Activated CD4-positive, alpha-beta T cell treated with anti-CD3 and anti-CD28 coated beads, Interleukin-2, amount 50 U/mL, for 24 hours (primary cell): ENCODE results near the gene RFX3.

Source experiments
- DNase-seq, 2 donors: peaks; one replicate each; pipeline ENCODE4 v3.0.0-alpha.2; 2020; ENCODE audit warnings: low read depth in 1 of 2, low spot score in 1 of 2

RFX3 gene

DNA sequence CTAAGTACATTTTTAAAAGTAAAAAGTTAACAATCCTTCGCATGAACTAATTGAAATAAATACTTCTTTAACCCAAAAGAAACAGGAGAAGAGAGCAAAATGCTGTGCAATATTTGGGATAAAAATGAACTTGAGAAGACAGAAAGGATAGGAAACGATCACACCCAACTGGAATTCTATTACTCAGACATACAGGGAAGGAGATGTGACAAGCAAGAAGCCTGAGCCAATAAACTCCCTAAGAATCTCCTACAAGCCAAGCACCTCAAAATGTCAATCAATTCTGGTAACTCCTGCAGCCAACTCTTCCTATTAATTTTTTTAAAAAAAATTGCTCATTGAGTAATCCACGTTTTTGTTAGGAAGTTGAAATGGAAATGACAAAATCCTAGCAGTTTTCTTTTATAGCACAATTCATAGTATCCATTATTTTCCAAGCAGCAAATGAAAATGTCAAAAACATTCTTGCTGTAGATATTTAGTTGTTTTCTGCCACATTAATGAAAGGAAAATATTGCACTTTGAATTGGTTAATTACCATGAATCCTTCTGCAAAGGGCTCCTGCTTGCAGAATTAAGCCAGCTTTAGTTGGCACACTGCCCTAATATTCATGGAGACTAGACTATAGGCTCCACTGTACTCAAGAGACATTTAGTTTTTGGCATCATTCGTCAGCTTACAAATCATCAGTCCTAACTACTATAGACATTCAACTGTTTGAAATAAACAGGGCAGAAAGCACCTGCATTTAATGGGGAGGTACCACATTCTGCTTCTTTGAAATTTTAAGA, 89.0 kb downstream of the RFX3 start:
- no peak for DNase-seq

DNA sequence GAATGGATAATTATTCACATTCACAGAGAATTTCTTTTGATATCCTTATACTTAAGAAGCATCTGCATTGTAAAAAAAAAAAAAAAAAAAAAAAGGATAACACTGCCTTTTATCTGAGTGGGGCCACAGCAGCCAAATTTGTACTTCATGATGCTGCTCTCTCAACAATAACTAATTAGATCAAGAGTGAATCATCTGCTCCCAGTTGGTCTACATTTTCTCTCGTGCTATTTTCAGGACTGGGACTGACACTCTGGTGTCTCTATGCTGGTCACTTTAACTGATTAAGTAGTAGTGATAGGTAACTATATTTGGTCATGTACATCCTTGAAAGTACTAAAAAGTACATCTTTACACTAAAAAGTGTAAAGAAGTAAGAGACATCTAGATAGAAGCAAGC, 90.1 kb downstream of the RFX3 start:
- DNase-seq, result no peak

GRCh38 chr9:3434594-3434993, 91.2 kb downstream of the RFX3 start:
- DNase-seq, result no peak

DNA sequence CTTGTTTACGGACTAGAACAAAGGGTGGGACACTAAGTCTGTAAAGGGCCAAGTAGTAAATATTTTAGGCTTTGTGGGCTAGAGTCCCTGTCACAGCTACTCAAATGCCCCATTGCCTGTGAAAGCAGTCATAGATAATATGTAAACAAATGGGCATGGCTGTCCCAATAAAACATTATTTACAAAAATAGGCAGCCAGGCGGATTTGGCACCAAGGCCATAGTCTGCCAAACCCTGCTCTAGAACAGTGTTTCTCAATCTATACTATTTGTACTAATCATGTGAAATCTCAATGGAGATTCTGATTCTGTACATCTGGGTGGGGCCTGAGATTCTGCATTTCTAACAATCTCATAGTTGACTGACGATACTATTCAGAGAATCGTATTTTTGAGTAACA, 92.0 kb downstream of the RFX3 start:
- no peak for DNase-seq

DNA sequence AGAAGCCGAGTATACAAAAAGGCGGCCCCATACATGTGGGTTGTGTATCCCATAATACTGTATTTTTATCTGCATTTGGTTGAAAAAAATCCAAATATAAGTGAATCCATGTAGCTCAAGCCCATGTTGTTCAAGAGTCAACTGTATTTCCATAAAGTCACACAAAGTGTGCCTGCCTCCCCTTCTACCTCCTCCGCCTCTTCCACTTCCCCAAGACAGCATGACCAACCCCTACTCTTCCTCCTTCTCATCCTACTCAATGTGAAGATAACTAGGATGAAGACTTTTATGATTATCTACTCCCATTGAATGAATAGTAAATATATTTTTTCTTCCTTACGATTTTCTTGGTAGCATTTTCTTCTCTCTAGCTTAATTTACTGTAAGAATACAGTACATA, 92.7 kb downstream of the RFX3 start:
- DNase-seq, result no peak

DNA sequence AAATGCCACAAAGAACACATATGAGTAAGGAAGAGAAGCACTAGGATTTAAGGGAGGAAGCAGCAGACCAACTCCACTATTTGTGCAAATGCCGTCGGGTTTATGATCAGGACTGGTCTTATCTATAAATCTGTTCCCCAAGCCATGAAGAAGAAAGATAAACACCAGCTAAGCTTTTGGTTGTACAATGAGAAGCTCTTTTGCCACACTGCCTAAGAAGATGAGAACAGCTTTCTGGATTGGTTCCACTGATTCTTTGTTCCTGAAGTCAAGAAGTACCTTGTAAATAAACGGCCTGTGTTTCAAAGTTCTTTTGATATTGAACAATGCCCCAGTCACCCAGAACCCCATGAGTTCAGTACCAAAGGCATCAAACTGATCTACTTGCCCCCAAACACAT, 93.9 kb downstream of the RFX3 start:
- DNase-seq, result no peak

DNA sequence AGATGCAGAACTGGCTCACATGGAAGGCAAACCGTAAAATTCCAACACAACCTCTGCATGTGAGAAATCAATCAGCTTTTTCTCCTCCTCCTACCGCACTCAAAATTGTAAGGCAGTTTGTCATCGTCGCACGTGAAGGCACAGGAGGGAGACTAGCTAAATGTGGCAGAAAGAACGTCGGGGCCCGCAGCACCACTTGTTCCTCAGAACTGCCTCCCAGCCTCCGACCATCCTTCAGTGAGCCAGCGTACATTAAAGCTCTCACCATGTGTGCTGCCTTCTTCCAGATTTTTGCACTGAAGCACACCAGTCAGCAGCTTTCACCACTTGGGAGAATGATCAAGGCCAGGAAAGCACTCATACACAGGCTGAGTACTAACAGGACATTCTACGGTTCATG, 105.9 kb downstream of the RFX3 start:
- DNase-seq, result no peak

- no peak for DNase-seq
Observed at GRCh38 chr9:3415906-3416305, 109.9 kb downstream of the RFX3 start.

GRCh38 chr9:3413984-3414383, 111.8 kb downstream of the RFX3 start:
- no peak for DNase-seq

GRCh38 chr9:3410461-3410860, 115.3 kb downstream of the RFX3 start:
- DNase-seq, result no peak

GRCh38 chr9:3409453-3409852, 116.3 kb downstream of the RFX3 start:
- DNase-seq, result no peak

DNA sequence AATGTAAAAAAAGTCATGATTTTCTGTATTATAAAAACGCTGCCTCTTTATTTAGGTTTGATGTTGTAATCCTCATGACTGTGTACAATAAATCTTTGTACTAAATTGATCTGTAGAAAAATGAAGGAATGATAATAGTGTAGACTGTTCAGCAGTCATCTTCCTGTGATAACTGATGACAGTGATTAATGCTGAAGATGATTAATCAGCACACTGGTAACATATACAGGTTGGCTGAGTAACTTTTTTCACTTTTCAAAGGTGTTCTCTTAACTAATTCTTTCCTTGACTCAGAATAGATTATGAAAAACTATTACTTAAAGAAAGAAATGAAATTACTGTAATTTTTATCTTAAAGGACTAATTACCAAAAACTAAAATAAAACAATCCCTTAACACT, 122.5 kb downstream of the RFX3 start:
- DNase-seq, result no peak

- DNase-seq, result no peak
Observed at GRCh38 chr9:3401221-3401954, 124.4 kb downstream of the RFX3 start.

- DNase-seq, result no peak
Observed at GRCh38 chr9:3398232-3398648, 127.6 kb downstream of the RFX3 start.

- DNase-seq, result no peak
Observed at GRCh38 chr9:3397766-3398165, 128.0 kb downstream of the RFX3 start.

- DNase-seq, result no peak
Observed at GRCh38 chr9:3391414-3391813, 134.4 kb downstream of the RFX3 start.

DNA sequence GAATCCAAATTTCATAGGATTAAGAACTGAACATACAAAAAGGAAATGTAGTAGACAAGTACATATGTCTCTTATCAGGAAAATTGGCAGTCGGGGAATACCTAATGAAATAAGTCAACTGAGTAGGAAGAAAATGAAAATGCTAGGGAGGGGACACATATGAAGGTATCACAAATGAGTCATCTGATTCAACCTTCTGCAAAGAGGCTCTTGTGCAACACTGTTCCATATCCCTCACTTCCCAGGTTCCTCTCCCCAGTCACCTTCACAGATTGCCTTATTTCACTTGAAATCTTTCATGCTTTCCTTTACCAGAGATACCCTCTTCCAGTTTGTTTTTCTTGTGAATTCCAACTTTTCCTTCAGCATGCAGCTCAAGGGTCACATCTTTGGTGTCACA, 139.0 kb downstream of the RFX3 start:
- DNase-seq, result no peak

- peak in 1 of 2 donors; percentile 61 for DNase-seq
Observed at GRCh38 chr9:3385871-3386270, 139.9 kb downstream of the RFX3 start.

DNA sequence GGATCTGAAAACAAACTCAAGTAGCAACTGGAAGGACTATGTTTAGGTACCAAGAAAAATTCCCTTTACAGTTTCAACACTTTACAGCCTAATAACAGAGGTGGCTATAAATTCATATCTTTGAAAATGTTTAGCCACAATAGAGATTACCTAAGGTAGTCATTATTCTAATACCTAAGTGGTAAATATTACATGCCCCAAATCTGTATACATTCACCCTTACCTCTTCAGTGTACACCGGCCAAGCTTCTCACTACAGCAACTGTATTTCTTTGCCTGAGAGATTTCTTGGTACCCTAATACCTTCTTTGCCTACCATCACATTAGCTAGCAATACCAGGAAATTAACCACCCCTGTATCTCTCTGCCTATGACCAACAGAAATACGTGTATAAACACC, 154.0 kb downstream of the RFX3 start:
- DNase-seq, result no peak

DNA sequence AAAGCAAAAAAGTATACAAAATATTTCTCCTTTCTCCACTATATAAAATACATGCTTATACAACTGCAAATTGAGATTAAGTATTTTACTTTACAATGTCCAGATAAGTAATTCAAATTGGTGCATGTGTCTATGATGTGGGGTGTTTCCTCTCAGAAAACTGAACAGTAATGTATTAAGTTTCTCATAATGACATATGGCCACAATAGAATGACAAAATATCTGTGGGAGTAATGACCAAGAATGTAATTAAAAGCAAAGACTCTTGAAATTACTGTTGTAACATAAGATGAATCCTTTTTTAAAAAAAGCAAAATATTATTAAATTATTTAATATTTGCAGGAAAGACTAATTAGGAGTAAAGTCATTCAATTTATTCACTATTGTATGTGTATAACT, 155.1 kb downstream of the RFX3 start:
- no peak for DNase-seq

DNA sequence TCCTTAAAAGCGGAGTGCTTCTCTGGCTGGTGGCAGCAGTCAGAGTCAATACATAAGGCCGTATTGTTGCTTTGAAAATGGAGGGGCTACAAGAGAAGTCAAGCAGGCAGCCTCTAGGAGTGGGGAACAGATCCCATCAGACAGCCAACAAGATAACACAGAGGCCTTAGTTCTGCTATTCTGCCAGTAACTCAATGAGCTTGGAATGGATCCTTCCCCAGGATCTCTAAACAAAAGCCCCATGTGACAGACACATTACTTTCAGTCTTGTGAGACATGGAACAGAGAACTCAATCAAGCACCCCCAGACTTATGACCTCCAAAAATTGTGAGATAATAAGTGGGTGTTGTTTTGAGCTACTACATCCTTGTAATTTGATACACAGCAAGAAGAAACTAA, 158.6 kb downstream of the RFX3 start:
- no peak for DNase-seq

DNA sequence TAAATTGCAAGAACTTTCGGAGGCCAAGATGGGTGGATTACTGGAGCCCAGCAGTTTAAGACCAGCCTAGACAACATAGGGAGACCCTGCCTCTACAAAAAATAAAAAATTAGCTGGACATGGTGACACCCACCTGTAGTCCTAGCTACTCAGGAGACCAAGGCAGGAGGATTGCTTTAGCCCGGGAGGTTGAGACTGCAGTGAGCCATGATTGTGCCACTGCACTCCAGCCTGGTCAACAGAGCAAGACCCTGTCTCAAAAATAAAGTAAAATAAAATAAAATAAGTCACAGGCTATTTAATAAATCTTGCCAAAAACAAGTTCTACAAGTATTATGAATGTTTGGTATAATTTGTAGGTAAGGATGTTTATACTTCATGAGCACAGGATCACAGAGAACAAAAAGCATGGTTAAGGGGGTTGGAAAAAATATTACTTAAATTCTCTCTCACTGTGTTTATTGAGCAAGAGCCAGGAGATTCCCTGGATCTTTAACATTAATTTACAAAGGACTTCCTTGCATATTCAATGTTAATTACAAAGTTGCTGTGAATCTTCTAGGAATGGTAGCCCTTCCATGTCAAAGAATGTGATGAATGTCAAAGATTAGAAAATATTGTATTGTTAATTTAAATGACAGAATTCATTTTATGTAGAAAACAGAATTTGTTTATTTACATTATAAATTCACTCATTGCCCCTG, 164.0 kb downstream of the RFX3 start:
- no peak for DNase-seq
